ENCODE data around the gene WFDC10A. TPM values are rescaled to one million over a fixed set of nuclear protein-coding genes. Genes with fewer than 3 reads are reported as not detected.

Gene WFDC10A
- total RNA-seq, 1 experiment from 2014 or later, result not detected

DNA sequence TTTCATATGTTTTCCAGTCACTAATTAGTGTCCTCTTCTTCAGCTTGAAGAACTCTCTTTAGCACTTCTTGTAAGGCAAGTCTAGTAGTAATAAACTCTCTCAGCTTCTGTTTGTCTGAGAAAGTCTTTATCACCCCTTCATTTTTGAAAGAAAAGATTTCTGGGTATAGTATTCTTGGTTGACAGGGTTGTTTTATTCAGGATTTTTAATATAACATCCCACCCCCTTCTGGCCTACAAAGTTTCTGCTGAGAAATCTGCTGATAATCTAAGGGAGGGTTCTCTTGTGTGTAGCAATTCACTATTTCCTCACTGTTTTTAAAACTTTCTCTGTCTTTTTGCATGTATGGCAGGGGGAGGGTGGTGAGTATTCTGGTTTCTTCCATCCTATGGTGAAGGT lies 50.1 kb downstream of the WFDC10A start (continued):
- TF ChIP-seq ZNF532 (CRISPR knock-in tag; IDR thresholded peaks at IDR 0.05; ENCODE audit: borderline replicate concordance), result no peak
- TF ChIP-seq, protein P1, sequence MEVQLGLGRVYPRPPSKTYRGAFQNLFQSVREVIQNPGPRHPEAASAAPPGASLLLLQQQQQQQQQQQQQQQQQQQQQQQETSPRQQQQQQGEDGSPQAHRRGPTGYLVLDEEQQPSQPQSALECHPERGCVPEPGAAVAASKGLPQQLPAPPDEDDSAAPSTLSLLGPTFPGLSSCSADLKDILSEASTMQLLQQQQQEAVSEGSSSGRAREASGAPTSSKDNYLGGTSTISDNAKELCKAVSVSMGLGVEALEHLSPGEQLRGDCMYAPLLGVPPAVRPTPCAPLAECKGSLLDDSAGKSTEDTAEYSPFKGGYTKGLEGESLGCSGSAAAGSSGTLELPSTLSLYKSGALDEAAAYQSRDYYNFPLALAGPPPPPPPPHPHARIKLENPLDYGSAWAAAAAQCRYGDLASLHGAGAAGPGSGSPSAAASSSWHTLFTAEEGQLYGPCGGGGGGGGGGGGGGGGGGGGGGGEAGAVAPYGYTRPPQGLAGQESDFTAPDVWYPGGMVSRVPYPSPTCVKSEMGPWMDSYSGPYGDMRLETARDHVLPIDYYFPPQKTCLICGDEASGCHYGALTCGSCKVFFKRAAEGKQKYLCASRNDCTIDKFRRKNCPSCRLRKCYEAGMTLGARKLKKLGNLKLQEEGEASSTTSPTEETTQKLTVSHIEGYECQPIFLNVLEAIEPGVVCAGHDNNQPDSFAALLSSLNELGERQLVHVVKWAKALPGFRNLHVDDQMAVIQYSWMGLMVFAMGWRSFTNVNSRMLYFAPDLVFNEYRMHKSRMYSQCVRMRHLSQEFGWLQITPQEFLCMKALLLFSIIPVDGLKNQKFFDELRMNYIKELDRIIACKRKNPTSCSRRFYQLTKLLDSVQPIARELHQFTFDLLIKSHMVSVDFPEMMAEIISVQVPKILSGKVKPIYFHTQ (CRISPR knock-in tag; IDR thresholded peaks at IDR 0.05), result no peak

Other genes starting within 250 kb of the WFDC10A start
- gene DBNDD2, start 221.4 kb upstream of the WFDC10A start, total RNA-seq (2021), result 58.7 to 65.8 TPM (median 61.1 TPM) in 3 replicates
- 63.7 to 67.7 TPM (median 67.7 TPM) in 3 replicates for gene PIGT, start 213.6 kb upstream of the WFDC10A start, total RNA-seq (2021)
- 76.4 to 114 TPM (median 99.4 TPM) in 3 replicates for gene WFDC2, start 160.0 kb upstream of the WFDC10A start, total RNA-seq (2021)
- not detected in 3 replicates for gene SPINT3, start 114.1 kb upstream of the WFDC10A start, total RNA-seq (2021)
- not detected in 3 replicates for gene WFDC6, start 90.3 kb upstream of the WFDC10A start, total RNA-seq (2021)
- 0.16 to 0.26 TPM (median 0.23 TPM) in 3 replicates for gene EPPIN, start 82.3 kb upstream of the WFDC10A start, total RNA-seq (2021)
- gene WFDC8, start 50.5 kb upstream of the WFDC10A start, total RNA-seq (2021), result not detected in 3 replicates
- gene WFDC9, start 1.5 kb downstream of the WFDC10A start, total RNA-seq (2021), result not detected in 3 replicates
- not detected in 3 replicates for gene WFDC11, start 40.5 kb downstream of the WFDC10A start, total RNA-seq (2021)
- not detected in 3 replicates for gene WFDC13, start 72.3 kb downstream of the WFDC10A start, total RNA-seq (2021)
- gene WFDC10B, start 75.3 kb downstream of the WFDC10A start, total RNA-seq (2021), result 0.42 to 0.62 TPM (median 0.53 TPM) in 3 replicates
- not detected in 3 replicates for gene SPINT4, start 92.6 kb downstream of the WFDC10A start, total RNA-seq (2021)
- gene WFDC3, start 162.1 kb downstream of the WFDC10A start, total RNA-seq (2021), result not detected in 3 replicates
- 34.2 to 35.7 TPM (median 35.1 TPM) in 3 replicates for gene DNTTIP1, start 162.2 kb downstream of the WFDC10A start, total RNA-seq (2021)
- 249 to 251 TPM (median 249 TPM) in 3 replicates for gene UBE2C, start 182.9 kb downstream of the WFDC10A start, total RNA-seq (2021)
- 2.7 to 3.6 TPM (median 3.0 TPM) in 3 replicates for gene TNNC2, start 197.6 kb downstream of the WFDC10A start, total RNA-seq (2021)
- gene SNX21, start 204.1 kb downstream of the WFDC10A start, total RNA-seq (2021), result 17.9 to 23.1 TPM (median 21.7 TPM) in 3 replicates
- 38.1 to 41.1 TPM (median 39.4 TPM) in 3 replicates for gene ACOT8, start 227.7 kb downstream of the WFDC10A start, total RNA-seq (2021)
- gene ZSWIM3, start 227.9 kb downstream of the WFDC10A start, total RNA-seq (2021), result 3.4 to 5.4 TPM (median 4.7 TPM) in 3 replicates

All from WTC11 (cell line).